Neural cell (in vitro differentiated cells): ENCODE data around the gene SLC6A11.

ENCODE experiments used
- EP300 ChIP-seq: fragments of 450-650 bp; conservative IDR thresholded peaks from 2 replicates; pipeline ENCODE4 v1.6.1; 2014; ENCODE audit warnings: antibody characterized with exemption, mild to moderate bottlenecking, moderate library complexity; ENCODE audit not compliant: poor library complexity, severe bottlenecking
- EZH2 ChIP-seq: fragments of 200-600, 300-800 bp; shearing (Covaris generic), sonication (generic); IDR thresholded peaks from 2 replicates; pipeline ENCODE4 v1.6.1; 2014; ENCODE audit warnings: antibody characterized with exemption, low read length, borderline replicate concordance, mild to moderate bottlenecking; ENCODE audit not compliant: insufficient read depth, poor library complexity, severe bottlenecking
- MXI1 ChIP-seq: fragments of 450-650 bp; conservative IDR thresholded peaks from 2 replicates; pipeline ENCODE4 v1.6.1; 2014; ENCODE audit warnings: antibody characterized with exemption, mild to moderate bottlenecking; ENCODE audit not compliant: poor library complexity, severe bottlenecking
- POLR2AphosphoS5 ChIP-seq: IDR thresholded peaks from 2 replicates; pipeline ENCODE4 v1.6.1; 2012
- RAD21 ChIP-seq: fragments of 450-650 bp; conservative IDR thresholded peaks from 2 replicates; pipeline ENCODE4 v1.6.1; 2014; ENCODE audit warnings: antibody characterized with exemption, mild to moderate bottlenecking, moderate library complexity
- SMC3 ChIP-seq: fragments of 450-650 bp; conservative IDR thresholded peaks from 2 replicates; pipeline ENCODE4 v1.6.1; 2014; ENCODE audit warnings: antibody characterized with exemption, mild to moderate bottlenecking, moderate library complexity; ENCODE audit not compliant: poor library complexity
- TAF1 ChIP-seq: IDR thresholded peaks from 2 replicates; pipeline ENCODE4 v1.6.1; 2012; ENCODE audit warnings: low read depth
- TF ChIP-seq, protein P1 (sequence below): fragments of 450-650 bp; IDR thresholded peaks from 2 replicates; pipeline ENCODE4 v1.5.1; 2014; ENCODE audit warnings: antibody characterized with exemption, mild to moderate bottlenecking, moderate library complexity; ENCODE audit not compliant: poor library complexity, severe bottlenecking

DNA sequence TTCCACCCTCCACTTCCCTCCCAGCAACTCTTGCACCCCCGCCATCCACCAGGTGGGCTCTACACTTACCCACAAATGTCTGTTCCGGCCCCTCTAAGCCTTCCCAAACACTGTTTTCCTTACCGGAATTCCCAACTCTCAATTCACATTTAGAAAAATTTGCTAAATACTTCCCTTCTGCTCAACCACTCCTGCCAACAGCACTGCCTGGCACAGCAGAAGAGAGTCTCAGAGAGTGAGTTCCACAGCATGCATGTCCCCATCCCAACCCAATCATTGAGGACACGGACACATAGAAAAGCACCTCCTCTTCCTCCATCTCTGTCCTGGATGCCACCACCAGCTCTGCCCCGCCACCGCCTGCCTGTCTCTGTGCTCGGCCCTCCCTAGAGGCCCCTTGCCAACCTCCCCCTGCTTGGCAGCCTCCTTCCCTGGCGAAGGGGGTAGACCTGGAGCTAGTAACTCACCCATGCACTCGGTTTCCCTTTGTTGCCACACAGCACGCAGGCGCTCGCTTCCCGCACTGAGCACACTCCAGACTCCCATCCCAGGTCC is 110.3 kb downstream of the SLC6A11 start:
- TF ChIP-seq, protein P1, sequence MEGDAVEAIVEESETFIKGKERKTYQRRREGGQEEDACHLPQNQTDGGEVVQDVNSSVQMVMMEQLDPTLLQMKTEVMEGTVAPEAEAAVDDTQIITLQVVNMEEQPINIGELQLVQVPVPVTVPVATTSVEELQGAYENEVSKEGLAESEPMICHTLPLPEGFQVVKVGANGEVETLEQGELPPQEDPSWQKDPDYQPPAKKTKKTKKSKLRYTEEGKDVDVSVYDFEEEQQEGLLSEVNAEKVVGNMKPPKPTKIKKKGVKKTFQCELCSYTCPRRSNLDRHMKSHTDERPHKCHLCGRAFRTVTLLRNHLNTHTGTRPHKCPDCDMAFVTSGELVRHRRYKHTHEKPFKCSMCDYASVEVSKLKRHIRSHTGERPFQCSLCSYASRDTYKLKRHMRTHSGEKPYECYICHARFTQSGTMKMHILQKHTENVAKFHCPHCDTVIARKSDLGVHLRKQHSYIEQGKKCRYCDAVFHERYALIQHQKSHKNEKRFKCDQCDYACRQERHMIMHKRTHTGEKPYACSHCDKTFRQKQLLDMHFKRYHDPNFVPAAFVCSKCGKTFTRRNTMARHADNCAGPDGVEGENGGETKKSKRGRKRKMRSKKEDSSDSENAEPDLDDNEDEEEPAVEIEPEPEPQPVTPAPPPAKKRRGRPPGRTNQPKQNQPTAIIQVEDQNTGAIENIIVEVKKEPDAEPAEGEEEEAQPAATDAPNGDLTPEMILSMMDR = no peak
- TF ChIP-seq SMC3 (no peak), MXI1 (no peak), POLR2AphosphoS5 (no peak), EZH2 (no peak), RAD21 (no peak), EP300 (no peak), TAF1 (no peak)
